Measurements from ENCODE around the gene PRRC2B.
"Not testable (repeated sequence)": the region's sequence is repeated elsewhere in the genome, so short reads cannot be mapped to it uniquely, and the experiment has no call there.

Gene PRRC2B

GRCh38 chr9:131546336-131547084, 152.6 kb downstream of the PRRC2B start:
- peak; percentile 64 for DNase-seq (ENCODE audit: low spot score)
- no peak for TF ChIP-seq CTCF (conservative IDR thresholded peaks at IDR 0.05; ENCODE audit: low read depth)
- ChIA-PET CTCF (interaction anchor here (0.7 to 1.5 kb wide), 6 partner anchors 13 to 716 kb away, joined by 3 to 5 read pairs (median 3); no protein-coding TSS in a partner anchor), POLR2A (ENCODE audit: low non-redundant PET) (no interaction called here)
- H3K27ac ChIP-seq = no peak overlapping the region

GRCh38 chr9:131549186-131549585, 155.3 kb downstream of the PRRC2B start:
- DNase-seq (ENCODE audit: low spot score); POLR2A ChIA-PET (ENCODE audit: low non-redundant PET); CTCF ChIA-PET; H3K27ac ChIP-seq: not testable (repeated sequence)
